NCI-H2081 treated with DMSO at 0.1 percent for 48 hours (cell line): Measurements from ENCODE around the gene CHSY1.

Experiments
- DNase-seq: peaks from one replicate; lab custom pipeline; 2025; lab: John Stamatoyannopoulos, UW

CHSY1 gene

DNA sequence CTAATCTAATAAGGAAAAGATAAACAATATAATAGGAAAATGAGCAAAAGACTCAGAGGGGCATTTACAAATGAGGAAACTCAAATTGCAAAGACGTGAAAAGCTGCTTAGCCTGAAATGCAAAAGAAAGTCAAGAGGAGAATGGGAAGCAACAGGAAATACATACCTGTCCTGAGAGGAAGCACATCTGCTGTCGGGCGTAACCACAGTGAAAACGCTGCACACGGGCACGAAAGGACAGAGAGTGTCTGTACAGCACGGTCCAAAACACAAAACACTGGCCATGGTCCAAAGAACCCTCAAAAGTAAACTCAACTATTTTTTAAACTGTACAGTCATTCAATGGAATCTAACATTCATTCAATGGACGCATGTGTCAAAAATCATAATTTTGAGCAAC, 100.6 kb downstream of the CHSY1 start:
- DNase-seq: no peak

DNA sequence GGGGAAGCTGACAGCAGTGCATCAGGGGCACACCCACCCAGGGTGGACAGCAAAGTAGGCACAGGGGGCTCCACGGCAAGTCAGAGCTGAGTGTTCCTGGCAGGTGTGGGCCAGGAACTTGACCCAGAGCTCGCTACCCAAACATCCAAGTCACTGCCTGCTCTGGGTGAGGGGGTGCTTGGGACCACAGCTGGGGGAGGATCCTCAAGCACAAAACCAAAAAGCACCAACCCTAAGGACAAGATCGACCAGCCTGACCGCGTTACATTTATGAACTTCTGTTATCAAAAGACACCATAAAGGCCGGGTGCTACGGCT, 101.2 kb downstream of the CHSY1 start:
- DNase-seq: no peak

DNA sequence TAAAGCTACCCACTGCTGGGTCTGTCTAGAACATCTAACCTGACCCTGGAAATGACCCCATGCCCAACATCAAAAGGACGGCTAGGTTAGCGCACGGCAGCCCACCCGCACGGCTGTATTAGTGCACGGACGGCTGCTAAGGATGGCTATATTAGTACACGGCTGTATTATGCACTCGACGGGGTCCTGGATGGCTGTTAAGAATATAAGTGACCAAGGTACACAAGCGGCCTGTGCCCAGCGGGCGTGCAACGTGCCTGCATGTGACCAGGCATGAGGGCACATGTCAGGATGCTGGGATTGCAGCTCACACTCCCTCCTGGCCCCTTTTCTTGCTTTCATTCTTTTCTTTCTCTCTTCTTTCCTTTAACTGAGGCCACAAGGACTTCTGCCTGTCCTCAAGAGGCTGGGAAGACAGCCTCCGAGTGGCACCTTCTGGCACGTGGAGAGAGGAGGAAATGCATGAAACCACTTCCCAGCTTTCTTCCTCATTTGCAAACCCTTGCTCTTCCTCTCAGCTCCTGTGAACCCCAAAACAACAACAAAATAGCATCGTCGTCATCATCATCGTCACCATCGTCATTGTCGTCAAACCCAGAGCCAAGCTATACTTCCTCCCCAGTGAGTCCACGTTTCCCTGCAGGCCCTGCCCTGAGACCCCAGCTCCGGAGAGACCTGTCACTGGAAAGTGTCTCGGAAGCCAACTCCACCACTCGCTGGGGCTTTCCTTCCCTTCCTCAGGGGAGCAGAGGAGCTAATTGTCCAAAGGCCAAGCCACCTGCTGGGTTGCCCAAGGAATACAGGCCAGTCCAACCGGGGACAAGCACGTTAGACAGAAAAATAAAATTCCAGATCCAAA, 101.8 kb downstream of the CHSY1 start:
- DNase-seq: no peak

DNA sequence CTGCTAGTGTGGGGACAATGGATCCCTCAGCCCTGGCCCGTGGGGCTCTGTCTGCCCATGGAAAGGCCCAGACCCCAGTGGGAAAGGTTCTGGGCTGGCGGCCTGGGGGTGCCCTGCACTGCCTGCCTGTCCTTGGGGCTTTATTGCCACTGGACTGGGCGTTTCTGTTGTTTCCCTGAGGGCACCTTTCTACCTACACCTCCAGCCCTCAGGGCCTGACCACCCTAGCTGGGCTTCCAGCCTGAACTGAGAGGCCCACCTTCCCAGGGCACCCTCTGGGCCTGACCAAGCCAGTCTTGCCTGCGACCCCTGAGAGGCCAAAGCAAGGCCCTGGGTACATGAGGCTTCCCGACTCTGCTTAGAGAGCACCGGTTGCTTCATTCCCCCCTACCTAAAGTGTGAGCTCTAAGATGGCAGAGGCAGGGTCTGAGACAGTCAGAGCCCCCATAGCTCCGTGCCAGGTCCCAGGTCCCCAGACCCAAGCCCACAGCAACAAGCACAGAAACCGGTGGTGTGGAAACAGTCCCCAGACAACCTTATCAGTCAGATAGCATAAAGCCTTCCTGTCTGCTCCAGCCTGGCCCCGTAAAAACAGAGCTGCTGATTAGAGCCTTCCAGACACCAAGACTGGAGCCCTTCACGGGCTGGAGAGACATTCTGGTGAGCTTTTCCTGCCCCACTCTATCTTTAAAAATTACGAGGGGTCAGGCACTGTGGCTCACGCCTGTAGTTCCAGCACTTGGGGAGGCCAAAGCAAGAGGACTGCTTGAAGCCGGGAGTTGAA, 102.8 kb downstream of the CHSY1 start:
- no peak for DNase-seq

DNA sequence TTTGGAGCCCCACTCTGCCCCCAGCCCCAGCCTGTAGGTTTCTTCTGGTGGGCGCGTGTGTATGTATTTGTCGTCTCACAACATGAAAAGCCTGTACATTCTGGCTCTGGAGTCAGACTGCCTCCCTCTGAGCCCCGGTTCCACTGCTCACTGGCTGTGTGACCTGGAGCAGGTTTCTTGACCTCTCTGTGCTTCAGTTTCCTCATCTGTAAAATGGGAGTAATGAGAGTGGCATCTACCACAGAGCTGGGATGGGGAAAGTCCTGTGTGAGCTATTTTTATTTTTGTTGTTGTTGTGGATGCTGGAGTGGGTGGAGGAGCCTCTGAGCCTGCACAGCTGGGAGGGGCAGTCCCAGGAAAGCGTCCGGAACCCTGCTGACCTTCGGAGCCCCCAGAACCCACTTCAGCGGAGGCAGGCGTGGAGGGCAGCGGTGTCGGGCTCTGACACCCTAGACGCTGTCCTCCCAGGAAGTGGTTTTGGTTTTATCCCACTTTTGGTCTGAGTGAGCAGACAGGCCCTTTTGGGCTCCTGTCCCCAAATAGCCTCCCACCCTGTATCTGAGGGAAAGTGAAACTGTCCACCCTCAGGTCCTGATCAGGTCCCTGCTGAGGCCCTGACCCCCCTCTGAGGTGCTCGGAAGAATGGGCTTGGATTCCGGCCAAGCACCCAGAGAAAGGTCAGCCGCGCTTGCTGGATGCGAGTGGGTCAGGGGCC, 103.5 kb downstream of the CHSY1 start:
- DNase-seq: no peak

DNA sequence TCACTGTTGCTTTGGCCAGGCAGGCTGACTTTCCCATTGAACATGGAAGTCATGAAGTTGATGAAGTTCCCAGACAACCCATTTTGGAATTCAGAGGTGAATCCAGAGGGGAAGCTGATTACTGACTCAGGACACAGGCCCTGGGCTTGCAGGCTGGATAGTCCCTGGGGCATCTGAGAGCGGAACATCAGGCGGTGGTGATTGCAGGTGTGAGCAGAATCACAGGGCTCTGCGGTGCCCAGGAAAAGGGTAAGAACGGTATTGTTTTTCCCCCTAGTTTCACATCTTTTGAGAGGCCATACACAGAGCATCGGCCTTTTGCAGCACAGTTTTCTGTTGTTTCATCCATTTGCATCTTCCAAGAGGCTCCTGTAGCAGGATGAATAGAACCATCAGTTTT, 104.7 kb downstream of the CHSY1 start:
- DNase-seq: no peak

DNA sequence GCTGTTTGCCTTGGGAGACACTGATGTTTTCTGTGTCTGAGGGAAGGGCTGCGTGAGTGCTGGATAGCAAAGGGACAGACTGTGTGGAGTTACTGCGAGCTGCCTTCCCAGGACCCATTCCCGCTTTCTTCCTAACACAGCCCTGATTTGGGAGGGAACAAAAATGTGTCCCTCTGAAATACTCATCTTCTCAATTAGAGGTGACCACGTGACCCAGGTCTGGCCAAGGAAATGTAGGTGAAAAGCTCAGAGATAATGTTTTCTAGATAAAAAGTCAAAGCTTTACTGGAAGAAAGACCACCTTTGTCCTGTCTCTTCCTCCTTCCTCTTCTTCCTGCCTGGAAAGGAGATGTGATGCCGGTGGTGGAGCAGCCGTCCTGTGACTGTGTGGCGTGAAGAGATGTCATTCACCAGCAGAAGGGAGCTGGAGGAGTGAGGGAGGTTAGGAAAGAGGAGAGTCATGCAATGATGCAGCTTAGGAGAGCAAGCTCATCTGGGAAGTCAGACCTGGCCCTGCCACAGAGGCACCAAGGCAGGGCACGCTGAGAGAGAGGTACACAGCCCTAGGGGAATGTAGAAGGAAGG, 105.6 kb downstream of the CHSY1 start:
- no peak for DNase-seq

DNA sequence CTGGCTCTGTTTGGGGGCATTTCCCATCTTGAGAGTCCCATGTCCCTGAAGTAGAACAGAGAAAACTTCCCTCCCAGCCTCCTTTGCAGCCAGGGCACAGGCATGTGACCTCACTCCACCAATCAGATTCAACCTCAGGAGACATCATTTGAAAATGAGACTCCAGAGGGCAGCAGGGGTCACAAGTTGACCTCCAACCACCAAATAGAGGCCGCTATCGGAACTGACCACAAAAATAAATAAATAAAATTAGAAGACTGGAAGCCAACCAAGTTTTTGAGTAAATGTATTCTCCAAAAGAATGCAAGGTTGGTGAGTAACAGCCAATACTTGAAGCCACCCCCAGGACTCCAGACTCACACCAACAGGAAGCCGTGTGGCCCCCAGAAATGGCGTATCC, 106.5 kb downstream of the CHSY1 start:
- DNase-seq: no peak

DNA sequence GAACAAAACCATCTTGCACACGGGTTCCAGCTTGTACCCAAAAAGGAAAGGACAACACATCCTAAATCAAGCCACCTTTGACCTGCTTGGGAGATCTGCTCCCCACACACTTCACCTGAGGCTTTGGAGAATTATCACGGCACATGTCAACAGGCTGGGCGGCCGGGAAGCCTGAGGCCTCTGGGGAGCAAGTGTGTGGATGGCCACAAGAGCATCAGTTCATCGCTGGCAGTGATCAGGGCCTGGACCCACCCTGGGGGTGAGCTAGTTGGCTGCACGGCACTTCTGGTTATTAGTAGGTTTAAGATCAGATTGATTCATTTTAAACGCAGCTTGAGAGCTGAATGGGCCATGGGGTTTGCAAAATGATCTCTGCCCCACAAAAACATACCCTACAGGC, 108.5 kb downstream of the CHSY1 start:
- DNase-seq: no peak

DNA sequence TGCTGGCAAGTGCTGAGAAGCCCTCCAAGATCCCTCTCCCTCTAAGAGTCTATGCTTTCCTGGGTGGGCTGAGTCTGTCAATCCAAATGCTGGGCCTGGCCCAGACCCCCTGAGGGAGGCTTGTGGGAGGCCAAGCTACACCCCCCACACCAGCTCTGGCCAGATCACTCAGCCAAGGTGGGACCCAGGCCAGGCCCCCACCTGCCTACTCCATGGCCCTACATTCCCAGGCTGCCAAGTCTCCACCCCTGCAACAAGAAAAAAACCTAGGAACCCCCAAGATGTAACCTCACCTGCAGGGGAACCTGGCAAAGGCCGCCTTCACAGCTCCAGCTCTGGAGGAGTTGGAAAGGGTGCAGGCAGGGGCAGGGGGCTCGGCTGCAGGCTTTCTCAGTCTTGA, 109.1 kb downstream of the CHSY1 start:
- no peak for DNase-seq

DNA sequence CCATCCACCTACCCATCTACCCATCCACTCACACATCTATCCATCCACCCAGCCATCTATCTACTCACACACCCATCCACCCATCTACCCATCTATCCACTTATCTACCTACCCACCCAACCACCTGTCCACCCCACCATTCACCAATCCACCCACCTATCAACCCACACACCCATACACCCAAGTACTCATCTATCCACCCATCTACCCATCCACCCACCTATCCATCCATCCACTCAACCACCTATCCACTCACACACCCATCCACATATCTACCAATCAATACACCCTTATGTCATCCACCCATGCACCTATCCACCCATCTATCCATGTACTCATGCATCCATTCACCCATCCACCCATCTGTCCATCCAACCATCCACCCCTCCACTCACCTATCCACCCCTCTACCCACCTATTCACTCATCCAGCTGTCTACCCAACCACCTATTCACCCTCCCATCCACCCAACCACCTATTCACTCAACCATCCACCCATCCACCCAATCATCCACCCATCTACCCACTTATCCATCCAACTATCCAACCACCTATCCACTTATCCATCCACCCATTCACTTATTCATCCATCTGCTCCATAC, 109.8 kb downstream of the CHSY1 start:
- DNase-seq: no peak

DNA sequence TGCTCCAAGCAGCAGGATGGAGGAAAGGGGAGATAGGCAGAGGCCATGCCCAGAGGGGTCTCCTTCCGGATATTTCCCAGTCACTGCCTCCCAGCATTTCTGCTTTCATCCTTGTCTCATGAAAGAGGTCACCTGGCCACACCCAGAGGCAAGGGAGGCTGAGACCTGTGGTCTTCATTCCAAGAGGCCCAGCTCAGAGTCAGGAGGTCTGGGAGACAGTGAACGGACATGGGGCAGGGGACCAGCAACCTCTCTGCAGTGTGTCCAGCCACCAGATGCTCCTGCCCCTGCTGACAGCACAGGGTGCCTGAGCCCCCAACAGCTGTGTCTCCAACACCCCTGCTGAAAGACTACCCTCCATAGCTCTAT, 111.2 kb downstream of the CHSY1 start:
- DNase-seq: no peak

DNA sequence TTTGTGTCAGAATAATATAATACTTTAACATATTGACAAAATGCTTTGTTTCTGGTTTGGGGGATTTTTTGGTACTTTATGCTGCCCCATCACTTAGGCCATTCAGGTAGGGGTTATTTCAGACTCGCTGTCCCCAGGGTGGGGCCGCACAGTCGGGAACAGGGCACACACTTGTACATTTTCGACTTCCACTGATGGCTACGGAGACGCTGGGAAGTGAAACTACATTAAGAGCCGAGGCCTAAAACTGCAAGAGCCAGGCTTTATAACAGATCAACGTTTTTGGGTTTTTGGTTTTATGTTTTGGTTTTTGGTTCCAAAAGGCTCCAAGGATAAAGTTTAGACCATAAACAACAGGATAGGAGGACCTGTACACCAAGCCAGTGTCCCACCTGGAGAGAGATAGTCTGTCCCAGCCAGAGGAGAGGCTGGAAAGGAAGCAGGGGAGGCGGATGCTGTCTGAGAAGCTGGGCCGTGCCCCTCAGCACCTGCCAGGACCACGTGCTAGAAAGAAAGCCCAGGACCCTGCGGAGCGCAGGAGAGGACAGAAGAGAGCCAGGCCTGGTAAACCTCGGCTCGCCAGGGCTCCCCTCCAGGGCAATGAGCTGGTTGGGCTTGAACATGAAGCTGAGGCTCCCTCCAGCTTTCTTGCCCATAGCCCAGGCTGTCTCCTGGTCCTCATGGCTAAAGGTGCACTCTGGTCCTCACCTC, 111.7 kb downstream of the CHSY1 start:
- DNase-seq: no peak

DNA sequence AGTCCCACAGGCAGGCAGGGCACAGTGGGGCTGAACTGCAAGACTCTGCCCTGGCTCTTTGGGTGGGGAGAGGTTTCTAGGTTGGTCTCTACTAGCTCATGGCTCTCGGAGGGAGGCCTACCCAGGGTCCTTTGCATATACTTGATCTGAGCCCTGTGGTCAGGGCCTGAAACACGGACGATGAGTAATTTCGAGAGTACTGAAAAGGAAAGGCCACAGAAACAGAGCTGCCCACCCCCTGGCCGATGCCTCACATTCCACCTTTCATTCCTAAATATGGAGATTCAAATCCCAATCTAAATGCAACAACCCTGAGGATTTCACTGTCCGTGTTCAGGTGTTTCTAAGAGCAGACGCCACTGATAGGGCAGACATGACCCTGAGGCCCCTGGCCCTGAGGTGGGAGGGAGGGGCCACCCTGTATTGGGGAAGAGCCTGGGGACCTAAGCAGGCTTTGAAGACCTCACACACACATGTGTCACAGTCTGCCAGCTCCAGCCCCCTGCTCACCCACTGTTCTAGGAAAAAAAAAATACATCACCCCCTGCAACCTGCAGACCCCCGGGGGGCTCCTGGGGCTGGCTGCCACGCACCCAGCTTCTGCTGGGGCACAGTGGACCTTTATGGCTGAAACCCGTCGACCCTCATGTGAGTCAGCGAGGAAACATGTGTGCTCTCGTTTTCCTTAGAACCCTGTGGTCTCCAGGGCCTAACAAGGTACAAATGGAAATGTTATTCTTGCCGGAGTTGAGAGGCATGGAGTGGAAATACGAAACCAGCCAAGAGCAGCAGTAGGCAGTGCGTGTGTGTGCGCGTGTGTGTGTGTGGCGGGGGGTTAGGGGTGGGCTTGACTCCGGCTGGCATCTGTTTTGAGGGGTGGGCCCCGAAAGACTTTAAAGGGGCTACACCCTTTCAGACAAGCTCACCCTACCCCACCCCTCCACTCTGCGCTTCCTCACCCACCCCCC, 112.7 kb downstream of the CHSY1 start:
- DNase-seq: no peak

DNA sequence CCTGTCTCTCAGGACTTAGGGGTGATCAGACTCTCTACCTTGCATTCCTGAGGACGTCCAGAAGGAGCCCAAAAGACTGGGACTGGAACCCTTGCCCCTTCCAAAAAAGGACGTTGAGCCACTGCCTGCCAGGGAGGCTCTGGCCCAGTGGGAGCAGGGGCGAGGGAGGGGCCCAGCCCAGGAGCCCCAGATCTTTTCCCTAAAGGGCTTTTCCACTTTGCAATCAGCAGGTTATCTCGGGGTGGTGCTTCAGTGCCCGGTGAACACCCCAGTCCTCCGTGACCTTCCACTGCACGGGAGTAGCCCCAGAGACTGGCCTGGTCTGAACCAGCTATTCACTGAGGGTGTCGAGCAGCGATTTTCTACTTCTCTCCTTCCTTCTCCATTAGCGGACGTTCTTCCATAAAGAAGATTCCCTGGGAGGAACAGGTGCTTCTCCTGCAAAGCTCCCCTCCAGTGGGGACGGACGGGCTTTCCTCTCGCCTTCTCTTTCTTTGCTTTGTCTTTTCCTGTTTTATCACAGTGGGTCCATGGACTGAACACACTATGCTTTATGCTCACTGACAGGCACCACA, 113.7 kb downstream of the CHSY1 start:
- no peak for DNase-seq

DNA sequence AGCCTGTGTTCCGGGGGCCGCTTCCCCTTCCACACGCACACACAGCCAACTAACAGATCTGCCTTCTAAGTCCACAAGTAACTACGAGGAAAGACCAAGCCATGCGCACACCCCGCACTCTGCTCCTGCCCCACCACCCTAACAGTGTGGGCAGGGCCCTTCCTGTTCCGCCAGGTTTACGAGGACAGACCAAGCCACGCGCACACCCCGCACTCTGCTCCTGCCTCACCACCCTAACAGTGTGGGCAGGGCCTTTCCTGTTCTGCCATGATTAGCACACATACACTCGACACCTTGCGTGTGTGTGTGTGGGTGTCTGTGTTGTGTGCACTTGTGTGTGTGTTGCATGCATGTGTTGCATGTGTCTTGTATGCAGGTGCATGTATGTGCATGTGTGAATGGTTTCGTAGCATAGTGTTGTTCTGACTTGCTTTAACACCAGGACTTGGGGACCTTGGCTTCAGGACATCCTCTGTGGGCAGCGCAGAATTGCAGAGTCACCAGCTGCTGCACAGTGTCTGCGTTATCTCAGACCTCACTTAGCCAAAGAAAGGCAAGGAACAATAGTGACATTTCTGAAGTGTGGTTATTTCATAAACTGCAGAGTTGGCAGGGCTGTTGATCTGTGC, 114.4 kb downstream of the CHSY1 start:
- no peak for DNase-seq

DNA sequence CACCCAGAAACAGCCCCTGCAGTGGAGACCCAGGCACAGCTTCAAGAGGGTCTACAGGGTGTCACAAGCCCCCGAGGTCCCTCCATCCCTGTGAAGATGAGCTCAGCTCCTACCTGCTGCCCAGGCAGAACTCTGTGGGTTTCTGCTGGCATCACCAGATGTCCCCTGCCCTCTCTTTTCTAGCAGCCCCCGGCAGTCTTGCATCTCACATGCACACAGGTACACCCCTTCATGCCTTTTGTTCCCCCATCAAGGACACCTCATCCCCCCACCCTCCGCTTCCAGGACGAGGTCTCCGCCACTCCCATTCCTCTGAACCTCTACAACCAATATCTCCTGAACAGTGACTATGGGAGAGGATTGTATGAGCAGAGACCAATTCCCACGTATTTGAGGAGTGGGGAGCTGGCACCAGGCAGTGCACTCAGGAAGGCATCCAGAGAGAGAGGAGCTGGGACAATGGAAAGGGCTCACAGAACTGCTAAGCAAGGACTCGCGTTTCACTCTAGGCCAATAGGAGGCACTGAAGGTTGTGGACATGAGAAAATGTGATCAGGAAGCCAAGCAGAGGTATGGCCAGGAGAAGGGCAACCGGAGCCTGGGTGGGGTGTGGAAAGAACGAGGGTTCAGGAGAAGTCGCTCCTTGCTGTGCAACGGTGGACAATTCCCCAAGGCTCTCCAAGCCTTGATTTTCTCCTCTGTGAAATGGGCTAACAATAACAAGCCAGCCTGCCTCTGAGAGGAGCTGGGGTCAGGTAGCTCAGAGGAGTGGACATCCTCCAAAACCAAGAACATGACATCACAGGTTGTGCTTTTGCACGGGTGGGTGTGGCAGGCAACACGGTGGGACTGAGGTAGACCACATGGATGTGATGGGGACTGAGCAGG, 115.2 kb downstream of the CHSY1 start:
- no peak for DNase-seq

DNA sequence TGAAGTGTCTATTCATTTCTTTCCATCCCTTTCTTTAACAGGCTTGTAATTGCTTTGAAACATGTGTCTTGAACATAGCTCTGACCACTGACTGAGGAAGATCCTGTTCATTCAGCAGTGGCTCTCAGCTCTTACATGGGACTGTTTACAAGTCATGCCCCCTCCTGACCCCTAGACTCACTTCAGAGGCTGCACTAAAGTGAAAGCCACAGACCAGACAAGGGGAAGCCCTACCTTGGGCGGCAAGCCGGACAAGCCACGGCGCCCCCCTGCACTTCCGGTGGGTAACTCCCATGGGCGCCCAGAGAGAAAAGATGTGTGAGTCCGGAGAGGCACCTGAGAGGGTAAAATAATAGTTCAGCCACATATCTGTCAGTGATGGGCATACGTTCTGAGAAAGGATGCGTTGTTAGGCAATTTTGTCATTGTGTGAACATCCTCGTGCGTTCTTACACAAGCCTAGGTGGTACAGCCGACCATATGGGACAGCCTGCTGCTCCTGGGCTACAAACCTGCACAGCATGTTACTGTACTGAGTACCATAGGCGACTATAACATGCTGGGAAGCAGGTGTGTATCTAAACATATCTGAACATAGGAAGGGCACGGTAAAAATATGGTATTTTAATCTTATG, 116.2 kb downstream of the CHSY1 start:
- DNase-seq: no peak
